GM12874 (cell line): ENCODE data around the gene CYSLTR1.

Experiments
- CTCF ChIP-seq: IDR thresholded peaks from 2 replicates; pipeline ENCODE4 v1.5.1; 2011; ENCODE audit warnings: low read depth, mild to moderate bottlenecking, control low read depth, low read length, moderate library complexity; ENCODE audit not compliant: insufficient read depth

The CYSLTR1 gene

GRCh38 chrX:78314561-78314960 lies 12.8 kb downstream of the CYSLTR1 start:
- TF ChIP-seq CTCF: no peak

- TF ChIP-seq CTCF: no peak
Measured at GRCh38 chrX:78313526-78313925, 13.9 kb downstream of the CYSLTR1 start.

- no peak for TF ChIP-seq CTCF
Measured at GRCh38 chrX:78307665-78308064, 19.7 kb downstream of the CYSLTR1 start.

GRCh38 chrX:78303086-78303485 lies 24.3 kb downstream of the CYSLTR1 start:
- no peak for TF ChIP-seq CTCF

- TF ChIP-seq CTCF: no peak
Measured at GRCh38 chrX:78283511-78283910, 43.9 kb downstream of the CYSLTR1 start.

GRCh38 chrX:78237127-78237526 lies 90.3 kb downstream of the CYSLTR1 start:
- TF ChIP-seq CTCF: no peak
